HCT116 (cell line): Measurements from ENCODE around the gene THOC6. TPM values are rescaled to one million over a fixed set of nuclear protein-coding genes. Genes with fewer than 3 reads are reported as not detected.

Experiments used
- ATAC-seq: fragments of 200-7000 bp; cut with Tn5 transposase; 2 replicates; pipeline ENCODE4 v1.9.1; 2020; ENCODE audit warnings: mild to moderate bottlenecking, moderate library complexity
- BruUV-seq: library from RNA; stranded (reverse); fragments of 400-500 nt; replicated peaks from 2 replicates; lab custom pipeline; 2021; lab: Mats Ljungman, UMichigan
- CTCF ChIA-PET: fragments of 300-600 bp; sonication (Branson Sonifier 250); formaldehyde crosslinking; loops from one replicate; lab custom pipeline; 2021; ENCODE audit warnings: antibody characterized with exemption; lab: Charles Lee
- POLR2A ChIA-PET: fragments of 300-600, 350-600 bp; sonication (Branson Sonifier 250); formaldehyde crosslinking; loops from one replicate; lab custom pipeline; 2021; ENCODE audit warnings: antibody characterized with exemption; lab: Charles Lee
- RAD21 ChIA-PET, 2 experiments: fragments of 300-600 bp; sonication (Branson Sonifier 250); formaldehyde crosslinking; loops; one replicate each; lab custom pipeline; 2023; ENCODE audit warnings: low total read pairs in 2 of 2; ENCODE audit not compliant: uncharacterized antibody in 2 of 2, unreplicated experiment in 2 of 2, low non-redundant PET in 1 of 2; lab: Charles Lee
- DNase-seq: peaks from one replicate; pipeline ENCODE4 v3.0.0-alpha.2; 2010; ENCODE audit warnings: low read depth, low spot score
- H2AFZ ChIP-seq: fragments of 200-600 bp; shearing (Covaris generic), sonication (generic); 2 replicates; pipeline ENCODE4 v1.6.1; 2017; ENCODE audit warnings: low read depth, mixed run types, mixed read lengths, antibody characterized with exemption, low read length; ENCODE audit not compliant: poor library complexity, severe bottlenecking
- H3K27ac ChIP-seq: 2 replicates; pipeline ENCODE4 v1.5.1; 2012; ENCODE audit warnings: low read depth, low read length
- H3K27me3 ChIP-seq: fragments of 200-600 bp; sonication (generic); 2 replicates; pipeline ENCODE4 v1.6.1; 2016; ENCODE audit warnings: mixed run types, low read length, mixed read lengths; ENCODE audit not compliant: insufficient read depth
- H3K36me3 ChIP-seq, 2 experiments: fragments of 200-500 bp in 1 of 2; fragments of 200-600 bp in 1 of 2; sonication (Bioruptor generic) in 1 of 2; sonication (generic) in 1 of 2; 2 replicates each; pipeline versions ENCODE4 v1.5.1 to v1.6.1; 2014 to 2016; ENCODE audit warnings: low read length in 2 of 2, inconsistent platforms in 1 of 2, mixed read lengths in 1 of 2, mixed run types in 1 of 2; ENCODE audit not compliant: insufficient read depth in 2 of 2, control insufficient read depth in 1 of 2
- H3K4me1 ChIP-seq, 2 experiments: fragments of 200-600 bp in 1 of 2; sonication (generic) in 1 of 2; 2 replicates each; pipeline versions ENCODE4 v1.5.1 to v1.6.1; 2012 to 2017; ENCODE audit warnings: low read length in 2 of 2, inconsistent platforms in 1 of 2, mild to moderate bottlenecking in 1 of 2, mixed read lengths in 1 of 2, mixed run types in 1 of 2, moderate library complexity in 1 of 2; ENCODE audit not compliant: insufficient read depth in 2 of 2, control insufficient read depth in 1 of 2
- H3K4me2 ChIP-seq: fragments of 200-600 bp; sonication (generic); 2 replicates; pipeline ENCODE4 v1.6.1; 2017; ENCODE audit warnings: mixed run types, low read length, mixed read lengths
- H3K4me3 ChIP-seq, 2 experiments: fragments of 200-600 bp in 1 of 2; sonication (generic) in 1 of 2; replicated peaks in 1 of 2; 2 replicates each; pipeline ENCODE4 v1.5.1; 2011 to 2016; ENCODE audit warnings: low read length in 2 of 2, control low read depth in 1 of 2, low read depth in 1 of 2, mild to moderate bottlenecking in 1 of 2, mixed read lengths in 1 of 2, mixed run types in 1 of 2
- H3K79me2 ChIP-seq: fragments of 200-600 bp; sonication (generic); 2 replicates; pipeline ENCODE4 v1.6.1; 2017; ENCODE audit warnings: mild to moderate bottlenecking, mixed run types, low read length, moderate library complexity, mixed read lengths; ENCODE audit not compliant: insufficient read depth
- H3K9ac ChIP-seq: fragments of 200-600 bp; sonication (generic); 2 replicates; pipeline ENCODE4 v1.6.1; 2016; ENCODE audit warnings: low read length, mixed read lengths
- H3K9me2 ChIP-seq: fragments of 200-600 bp; sonication (generic), shearing (Covaris generic); 2 replicates; pipeline ENCODE4 v1.6.1; 2017; ENCODE audit warnings: mixed run types, mild to moderate bottlenecking, moderate library complexity; ENCODE audit not compliant: insufficient read depth
- H3K9me3 ChIP-seq, 2 experiments: fragments of 200-500 bp in 1 of 2; fragments of 200-600 bp in 1 of 2; sonication (Bioruptor generic) in 1 of 2; sonication (generic) in 1 of 2; 2 replicates each; pipeline ENCODE4 v1.6.1; 2014 to 2017; ENCODE audit warnings: low read length in 2 of 2, mixed read lengths in 2 of 2, inconsistent platforms in 1 of 2, low read depth in 1 of 2, mild to moderate bottlenecking in 1 of 2, mixed run types in 1 of 2, moderate library complexity in 1 of 2; ENCODE audit not compliant: control insufficient read depth in 1 of 2, insufficient read depth in 1 of 2
- H4K20me1 ChIP-seq: fragments of 200-600 bp; sonication (generic), shearing (Covaris generic); 2 replicates; pipeline ENCODE4 v1.6.1; 2017; ENCODE audit warnings: mixed run types, mild to moderate bottlenecking, moderate library complexity; ENCODE audit not compliant: insufficient read depth
- CBX3 ChIP-seq: IDR thresholded peaks from 2 replicates; pipeline ENCODE4 v1.6.1; 2012; ENCODE audit warnings: low read depth
- EGR1 ChIP-seq: IDR thresholded peaks from 2 replicates; pipeline ENCODE4 v1.6.1; 2012; ENCODE audit warnings: low read depth
- ELF1 ChIP-seq: IDR thresholded peaks from 2 replicates; pipeline ENCODE4 v1.6.1; 2012; ENCODE audit warnings: low read depth, borderline replicate concordance
- EZH2 ChIP-seq: fragments of 200-600 bp; sonication (generic); IDR thresholded peaks from 2 replicates; pipeline ENCODE4 v1.6.1; 2017; ENCODE audit warnings: antibody characterized with exemption, mixed run types
- EZH2phosphoT487 ChIP-seq: fragments of 200-600 bp; IDR thresholded peaks from 2 replicates; pipeline ENCODE4 v1.6.1; 2018; ENCODE audit warnings: antibody characterized with exemption, borderline replicate concordance
- JUND ChIP-seq: IDR thresholded peaks from 2 replicates; pipeline ENCODE4 v1.6.1; 2012
- MAX ChIP-seq: IDR thresholded peaks from 2 replicates; pipeline ENCODE4 v1.6.1; 2012
- POLR2A ChIP-seq: IDR thresholded peaks from 2 replicates; pipeline ENCODE4 v1.7.0; 2011; ENCODE audit warnings: borderline replicate concordance; ENCODE audit not compliant: insufficient read depth, insufficient read length; ENCODE audit errors: extremely low read depth
- POLR2AphosphoS5 ChIP-seq: IDR thresholded peaks from 2 replicates; pipeline ENCODE4 v1.6.1; 2011; ENCODE audit warnings: mild to moderate bottlenecking, low read depth, low read length, moderate library complexity
- RAD21 ChIP-seq: IDR thresholded peaks from 2 replicates; pipeline ENCODE4 v1.6.1; 2012; ENCODE audit warnings: low read depth, mild to moderate bottlenecking
- SIN3A ChIP-seq: IDR thresholded peaks from 2 replicates; pipeline ENCODE4 v1.6.1; 2012; ENCODE audit warnings: low read depth
- SP1 ChIP-seq: IDR thresholded peaks from 2 replicates; pipeline ENCODE4 v1.6.1; 2012; ENCODE audit warnings: low read depth
- YY1 ChIP-seq: IDR thresholded peaks from 2 replicates; pipeline ENCODE4 v1.6.1; 2011; ENCODE audit warnings: low read length, low read depth, moderate library complexity, mild to moderate bottlenecking; ENCODE audit not compliant: insufficient replicate concordance; ENCODE audit errors: extremely low read depth
- ZFX ChIP-seq: fragments of 450-650 bp; IDR thresholded peaks from 2 replicates; pipeline ENCODE4 v1.6.1; 2017
- ZNF274 ChIP-seq: fragments of 200-500 bp; sonication (Bioruptor generic); IDR thresholded peaks from 2 replicates; pipeline ENCODE4 v1.6.1; 2014; ENCODE audit warnings: mild to moderate bottlenecking, low read depth, low read length, inconsistent platforms
- intact Hi-C: fragments of 100-400 bp; cut with micrococcal nuclease; formaldehyde crosslinking; loops from 2 replicates; pipeline ENCODE4 v1.10.0; 2022
- total RNA-seq: library from RNA; stranded (reverse); gene quantifications from one replicate; pipeline ENCODE4 v1.2.1, GENCODE V29; 2021; ENCODE audit not compliant: unreplicated experiment
- TF ChIP-seq, protein P1 (sequence below): IDR thresholded peaks from 2 replicates; pipeline ENCODE4 v1.6.1; 2012; ENCODE audit warnings: low read depth
- TF ChIP-seq, protein P2 (sequence below), 3 experiments: fragments of 200-600 bp in 1 of 3; sonication (generic) in 1 of 3; IDR thresholded peaks in 2 of 3; conservative IDR thresholded peaks in 1 of 3; 2 replicates each; pipeline ENCODE4 v1.5.1; 2012 to 2017; ENCODE audit warnings: low read depth in 2 of 3, low read length in 2 of 3, antibody characterized with exemption in 1 of 3, borderline replicate concordance in 1 of 3, control low read depth in 1 of 3, mild to moderate bottlenecking in 1 of 3, mixed read lengths in 1 of 3, mixed run types in 1 of 3, moderate library complexity in 1 of 3; ENCODE audit not compliant: insufficient read depth in 1 of 3

Gene THOC6
- total RNA-seq, 1 experiment from 2014 or later, result 62.9 TPM

GRCh38 chr16:2990891-2991290 is 32.9 kb upstream of the THOC6 start:
- H3K4me3 ChIP-seq, result no peak overlapping the region
- H3K4me1 ChIP-seq, result peaks cover 11 to 28% of the 10 kb centered on the region in 2 experiments
- BruUV-seq, result no TSS peak
- intact Hi-C loops, result no loop called here
- peak overlapping the region; percentile 32 for H3K4me2 ChIP-seq
- no peaks in the 10 kb centered on the region for H4K20me1 ChIP-seq
- ChIA-PET CTCF (no interaction called here), POLR2A (interaction anchor here (0.6 kb wide), 1 partner anchor 29 kb away, joined by 3 read pairs; no protein-coding TSS in a partner anchor), RAD21 (no interaction called here)
- TF ChIP-seq SIN3A (no peak), POLR2AphosphoS5 (no peak), EZH2phosphoT487 (no peak), ZNF274 (no peak), EGR1 (no peak), EZH2 (no peak), MAX (no peak), RAD21 (no peak), YY1 (no peak), ZFX (no peak), POLR2A (no peak), CBX3 (no peak), JUND (no peak), SP1 (no peak), ELF1 (no peak)
- TF ChIP-seq, protein P1, sequence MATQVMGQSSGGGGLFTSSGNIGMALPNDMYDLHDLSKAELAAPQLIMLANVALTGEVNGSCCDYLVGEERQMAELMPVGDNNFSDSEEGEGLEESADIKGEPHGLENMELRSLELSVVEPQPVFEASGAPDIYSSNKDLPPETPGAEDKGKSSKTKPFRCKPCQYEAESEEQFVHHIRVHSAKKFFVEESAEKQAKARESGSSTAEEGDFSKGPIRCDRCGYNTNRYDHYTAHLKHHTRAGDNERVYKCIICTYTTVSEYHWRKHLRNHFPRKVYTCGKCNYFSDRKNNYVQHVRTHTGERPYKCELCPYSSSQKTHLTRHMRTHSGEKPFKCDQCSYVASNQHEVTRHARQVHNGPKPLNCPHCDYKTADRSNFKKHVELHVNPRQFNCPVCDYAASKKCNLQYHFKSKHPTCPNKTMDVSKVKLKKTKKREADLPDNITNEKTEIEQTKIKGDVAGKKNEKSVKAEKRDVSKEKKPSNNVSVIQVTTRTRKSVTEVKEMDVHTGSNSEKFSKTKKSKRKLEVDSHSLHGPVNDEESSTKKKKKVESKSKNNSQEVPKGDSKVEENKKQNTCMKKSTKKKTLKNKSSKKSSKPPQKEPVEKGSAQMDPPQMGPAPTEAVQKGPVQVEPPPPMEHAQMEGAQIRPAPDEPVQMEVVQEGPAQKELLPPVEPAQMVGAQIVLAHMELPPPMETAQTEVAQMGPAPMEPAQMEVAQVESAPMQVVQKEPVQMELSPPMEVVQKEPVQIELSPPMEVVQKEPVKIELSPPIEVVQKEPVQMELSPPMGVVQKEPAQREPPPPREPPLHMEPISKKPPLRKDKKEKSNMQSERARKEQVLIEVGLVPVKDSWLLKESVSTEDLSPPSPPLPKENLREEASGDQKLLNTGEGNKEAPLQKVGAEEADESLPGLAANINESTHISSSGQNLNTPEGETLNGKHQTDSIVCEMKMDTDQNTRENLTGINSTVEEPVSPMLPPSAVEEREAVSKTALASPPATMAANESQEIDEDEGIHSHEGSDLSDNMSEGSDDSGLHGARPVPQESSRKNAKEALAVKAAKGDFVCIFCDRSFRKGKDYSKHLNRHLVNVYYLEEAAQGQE, result no peak
- TF ChIP-seq, protein P2, sequence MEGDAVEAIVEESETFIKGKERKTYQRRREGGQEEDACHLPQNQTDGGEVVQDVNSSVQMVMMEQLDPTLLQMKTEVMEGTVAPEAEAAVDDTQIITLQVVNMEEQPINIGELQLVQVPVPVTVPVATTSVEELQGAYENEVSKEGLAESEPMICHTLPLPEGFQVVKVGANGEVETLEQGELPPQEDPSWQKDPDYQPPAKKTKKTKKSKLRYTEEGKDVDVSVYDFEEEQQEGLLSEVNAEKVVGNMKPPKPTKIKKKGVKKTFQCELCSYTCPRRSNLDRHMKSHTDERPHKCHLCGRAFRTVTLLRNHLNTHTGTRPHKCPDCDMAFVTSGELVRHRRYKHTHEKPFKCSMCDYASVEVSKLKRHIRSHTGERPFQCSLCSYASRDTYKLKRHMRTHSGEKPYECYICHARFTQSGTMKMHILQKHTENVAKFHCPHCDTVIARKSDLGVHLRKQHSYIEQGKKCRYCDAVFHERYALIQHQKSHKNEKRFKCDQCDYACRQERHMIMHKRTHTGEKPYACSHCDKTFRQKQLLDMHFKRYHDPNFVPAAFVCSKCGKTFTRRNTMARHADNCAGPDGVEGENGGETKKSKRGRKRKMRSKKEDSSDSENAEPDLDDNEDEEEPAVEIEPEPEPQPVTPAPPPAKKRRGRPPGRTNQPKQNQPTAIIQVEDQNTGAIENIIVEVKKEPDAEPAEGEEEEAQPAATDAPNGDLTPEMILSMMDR (IDR thresholded peaks at IDR 0.05 in 2 of 3, conservative IDR thresholded peaks at IDR 0.05 in 1 of 3; ENCODE audit: borderline replicate concordance in 1 of 3, insufficient read depth in 1 of 3, low read depth in 2 of 3, low read length in 2 of 3), result no peak
- no peaks in the 10 kb centered on the region for H3K36me3 ChIP-seq
- H3K27me3 ChIP-seq, result no peaks in the 10 kb centered on the region
- ATAC-seq, result peak; percentile 55
- no peak overlapping the region; the same call in 1 of the 2 replicates for H3K27ac ChIP-seq
- DNase-seq, result no peak
- no peaks in the 10 kb centered on the region for H3K79me2 ChIP-seq
- no peak overlapping the region for H2AFZ ChIP-seq
- no peak overlapping the region for H3K9ac ChIP-seq
- H3K9me2 ChIP-seq, result no peaks in the 10 kb centered on the region
- no peaks in the 10 kb centered on the region for H3K9me3 ChIP-seq
